ENCODE measurements around the gene GRK1.

GRK1 gene

GRCh38 chr13:113776231-113777125, 109.5 kb downstream of the GRK1 start:
- no peak for TF ChIP-seq CTCF (IDR thresholded peaks at IDR 0.05; ENCODE audit: borderline replicate concordance, insufficient read depth, low read depth, low read length)

GRCh38 chr13:113777311-113778260, 110.6 kb downstream of the GRK1 start:
- no peak overlapping the region for H3K4me3 ChIP-seq (ENCODE audit: low read depth, low read length)
- no peak for TF ChIP-seq CTCF (IDR thresholded peaks at IDR 0.05; ENCODE audit: borderline replicate concordance, insufficient read depth, low read depth, low read length)

More at GRCh38 chr13:113776231-113777125, 109.5 kb downstream of the GRK1 start:
- H3K4me3 ChIP-seq (ENCODE audit: low read depth, low read length): no peak overlapping the region

- TF ChIP-seq CTCF (IDR thresholded peaks at IDR 0.05; ENCODE audit: borderline replicate concordance, insufficient read depth, low read depth, low read length): no peak
- no peak overlapping the region for H3K4me3 ChIP-seq (ENCODE audit: low read depth, low read length)
Observed at GRCh38 chr13:113781571-113781970, 114.6 kb downstream of the GRK1 start.

- TF ChIP-seq CTCF (IDR thresholded peaks at IDR 0.05; ENCODE audit: borderline replicate concordance, insufficient read depth, low read depth, low read length): no peak
- H3K4me3 ChIP-seq (ENCODE audit: low read depth, low read length): no peak overlapping the region
Observed at GRCh38 chr13:113782472-113782871, 115.5 kb downstream of the GRK1 start.

- no peak for TF ChIP-seq CTCF (IDR thresholded peaks at IDR 0.05; ENCODE audit: borderline replicate concordance, insufficient read depth, low read depth, low read length)
- no peak overlapping the region for H3K4me3 ChIP-seq (ENCODE audit: low read depth, low read length)
Observed at GRCh38 chr13:113783200-113783881, 116.3 kb downstream of the GRK1 start.

- no peak for TF ChIP-seq CTCF (IDR thresholded peaks at IDR 0.05; ENCODE audit: borderline replicate concordance, insufficient read depth, low read depth, low read length)
- no peak overlapping the region for H3K4me3 ChIP-seq (ENCODE audit: low read depth, low read length)
Observed at GRCh38 chr13:113783966-113784644, 117.1 kb downstream of the GRK1 start.

Measured in GM12875 (cell line).